Germinal center (tissue), 1 donor: ENCODE measurements around the gene TMEM19.

ENCODE experiments used
- DNase-seq: peaks from one replicate; pipeline ENCODE4 v3.0.0; 2012; ENCODE audit warnings: mixed read lengths, low spot score

Gene TMEM19

GRCh38 chr12:71719647-71720370, 33.9 kb downstream of the TMEM19 start:
- DNase-seq, result no peak

GRCh38 chr12:71721783-71722505, 36.1 kb downstream of the TMEM19 start:
- no peak for DNase-seq

GRCh38 chr12:71725011-71725410, 39.1 kb downstream of the TMEM19 start:
- no peak for DNase-seq

- no peak for DNase-seq
These were observed 40.7 kb downstream of the TMEM19 start for GRCh38 chr12:71726548-71726947.

GRCh38 chr12:71727958-71728357, 42.1 kb downstream of the TMEM19 start:
- no peak for DNase-seq

GRCh38 chr12:71730936-71731335, 45.1 kb downstream of the TMEM19 start:
- DNase-seq, result no peak

- no peak for DNase-seq
These were observed 45.8 kb downstream of the TMEM19 start for GRCh38 chr12:71731439-71732356.

- DNase-seq, result no peak
These were observed 46.5 kb downstream of the TMEM19 start for GRCh38 chr12:71732357-71732712.

GRCh38 chr12:71737197-71737596, 51.3 kb downstream of the TMEM19 start:
- DNase-seq, result no peak

- no peak for DNase-seq
These were observed 57.1 kb downstream of the TMEM19 start for GRCh38 chr12:71742998-71743397.

GRCh38 chr12:71744522-71745300, 58.8 kb downstream of the TMEM19 start:
- no peak for DNase-seq

- DNase-seq, result peak; percentile 38
These were observed 61.2 kb downstream of the TMEM19 start for GRCh38 chr12:71746974-71747611.

GRCh38 chr12:71748081-71748850, 62.4 kb downstream of the TMEM19 start:
- no peak for DNase-seq

- no peak for DNase-seq
These were observed 63.8 kb downstream of the TMEM19 start for GRCh38 chr12:71749666-71750065.

GRCh38 chr12:71752891-71753290, 67.0 kb downstream of the TMEM19 start:
- no peak for DNase-seq
